Neural cell (in vitro differentiated cells): ENCODE results near the gene LSMEM2.

Experiments used
- REST ChIP-seq: IDR thresholded peaks from 2 replicates; pipeline ENCODE4 v1.6.1; 2012; ENCODE audit warnings: borderline replicate concordance
- TF ChIP-seq, protein P1 (sequence below): fragments of 450-650 bp; IDR thresholded peaks from 2 replicates; pipeline ENCODE4 v1.5.1; 2014; ENCODE audit warnings: antibody characterized with exemption, mild to moderate bottlenecking, moderate library complexity; ENCODE audit not compliant: poor library complexity, severe bottlenecking

GRCh38 chr3:50254577-50255250 lies 24.2 kb upstream of the LSMEM2 start:
- TF ChIP-seq, protein P1, sequence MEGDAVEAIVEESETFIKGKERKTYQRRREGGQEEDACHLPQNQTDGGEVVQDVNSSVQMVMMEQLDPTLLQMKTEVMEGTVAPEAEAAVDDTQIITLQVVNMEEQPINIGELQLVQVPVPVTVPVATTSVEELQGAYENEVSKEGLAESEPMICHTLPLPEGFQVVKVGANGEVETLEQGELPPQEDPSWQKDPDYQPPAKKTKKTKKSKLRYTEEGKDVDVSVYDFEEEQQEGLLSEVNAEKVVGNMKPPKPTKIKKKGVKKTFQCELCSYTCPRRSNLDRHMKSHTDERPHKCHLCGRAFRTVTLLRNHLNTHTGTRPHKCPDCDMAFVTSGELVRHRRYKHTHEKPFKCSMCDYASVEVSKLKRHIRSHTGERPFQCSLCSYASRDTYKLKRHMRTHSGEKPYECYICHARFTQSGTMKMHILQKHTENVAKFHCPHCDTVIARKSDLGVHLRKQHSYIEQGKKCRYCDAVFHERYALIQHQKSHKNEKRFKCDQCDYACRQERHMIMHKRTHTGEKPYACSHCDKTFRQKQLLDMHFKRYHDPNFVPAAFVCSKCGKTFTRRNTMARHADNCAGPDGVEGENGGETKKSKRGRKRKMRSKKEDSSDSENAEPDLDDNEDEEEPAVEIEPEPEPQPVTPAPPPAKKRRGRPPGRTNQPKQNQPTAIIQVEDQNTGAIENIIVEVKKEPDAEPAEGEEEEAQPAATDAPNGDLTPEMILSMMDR, result no peak
- no peak for TF ChIP-seq REST
